Right renal pelvis (tissue), 4 donors: ENCODE results near the gene PTPRF. TPM values are rescaled to one million over a fixed set of nuclear protein-coding genes. Genes with fewer than 3 reads are reported as not detected.
A peak's percentile ranks its signal among the peaks of the same experiment; 100 is the strongest.
"Not testable (repeated sequence)": the region's sequence is repeated elsewhere in the genome, so short reads cannot be mapped to it uniquely, and the experiment has no call there.

Experiments used
- DNase-seq, 4 donors: peaks; one replicate each; pipeline ENCODE4 v3.0.0-alpha.2; 2013; ENCODE audit warnings: low read depth in 4 of 4, low spot score in 3 of 4, missing footprints in 1 of 4
- polyA plus RNA-seq, 4 donors: library from polyadenylated mRNA; unstranded; fragments of 120-200 nt; gene quantifications; one replicate each; pipeline ENCODE4 v1.2.1, GENCODE V29; 2013; ENCODE audit not compliant: insufficient read length in 4 of 4

The PTPRF gene
- polyA plus RNA-seq, 4 donors, result 203 to 222 (median 211) TPM

GRCh38 chr1:43536196-43536863 is 5.6 kb downstream of the PTPRF start:
- DNase-seq, result no peak

- no peak for DNase-seq
These were observed 6.2 kb downstream of the PTPRF start for GRCh38 chr1:43536864-43537358.

DNA sequence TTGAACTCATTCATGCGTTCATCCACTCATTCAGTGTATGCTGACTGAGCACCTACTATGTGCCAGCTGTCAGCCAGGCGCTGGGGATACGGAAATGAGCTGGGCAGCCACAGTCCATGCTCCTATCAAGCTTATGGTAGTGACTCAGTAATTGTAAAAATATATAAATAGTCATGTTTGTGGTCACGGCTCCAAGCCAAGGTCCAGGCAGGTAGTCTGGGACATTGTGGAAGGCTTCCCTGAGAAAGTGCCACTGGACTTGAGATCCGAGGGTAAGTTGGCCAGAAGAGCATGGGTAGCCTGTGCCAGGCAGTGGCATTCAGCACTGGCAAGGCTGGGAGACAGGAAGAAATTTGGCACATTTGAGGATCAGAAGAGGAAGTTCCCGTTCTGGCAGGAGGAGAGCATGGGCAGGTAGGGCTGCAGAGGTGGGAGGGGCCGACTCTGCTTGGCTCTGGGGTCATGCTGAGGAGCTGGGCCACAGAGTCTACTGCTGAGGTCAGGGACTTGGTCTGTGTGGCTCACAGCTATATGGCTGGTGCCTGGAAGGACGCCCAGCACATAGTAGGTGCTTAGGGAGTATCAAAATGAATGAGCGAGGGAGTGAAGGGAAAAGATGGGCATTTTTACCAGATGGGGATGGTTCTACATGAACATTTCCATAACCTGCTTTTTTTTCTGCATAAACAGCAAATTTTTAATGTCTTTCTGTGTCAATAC is 6.9 kb downstream of the PTPRF start:
- DNase-seq, result no peak

DNA sequence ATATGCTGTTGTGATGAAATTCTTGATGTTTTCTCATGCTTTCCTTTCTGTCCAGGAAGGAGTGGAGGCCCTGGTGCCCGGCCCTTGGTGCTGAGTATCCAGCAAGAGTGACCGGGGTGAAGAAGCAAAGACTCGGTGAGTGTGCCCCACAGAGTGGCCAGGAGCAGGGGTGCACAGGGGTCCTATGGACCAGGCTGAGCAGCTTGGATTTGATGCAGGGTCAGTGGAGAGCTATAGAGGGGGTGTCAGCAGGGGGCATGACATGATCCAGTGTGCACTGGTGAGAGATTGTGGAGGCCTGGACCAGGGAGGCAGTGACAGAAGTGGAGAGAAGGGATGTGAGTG is 7.4 kb downstream of the PTPRF start:
- no peak for DNase-seq

- DNase-seq, result no peak
These were observed 8.3 kb downstream of the PTPRF start for GRCh38 chr1:43538969-43539368.

- DNase-seq, result no peak
These were observed 9.2 kb downstream of the PTPRF start for GRCh38 chr1:43539726-43540434.

- no peak for DNase-seq
These were observed 10.0 kb downstream of the PTPRF start for GRCh38 chr1:43540653-43541071.

GRCh38 chr1:43541141-43541540 is 10.5 kb downstream of the PTPRF start:
- DNase-seq, result no peak

- no peak for DNase-seq
These were observed 11.2 kb downstream of the PTPRF start for GRCh38 chr1:43541721-43542401.

DNA sequence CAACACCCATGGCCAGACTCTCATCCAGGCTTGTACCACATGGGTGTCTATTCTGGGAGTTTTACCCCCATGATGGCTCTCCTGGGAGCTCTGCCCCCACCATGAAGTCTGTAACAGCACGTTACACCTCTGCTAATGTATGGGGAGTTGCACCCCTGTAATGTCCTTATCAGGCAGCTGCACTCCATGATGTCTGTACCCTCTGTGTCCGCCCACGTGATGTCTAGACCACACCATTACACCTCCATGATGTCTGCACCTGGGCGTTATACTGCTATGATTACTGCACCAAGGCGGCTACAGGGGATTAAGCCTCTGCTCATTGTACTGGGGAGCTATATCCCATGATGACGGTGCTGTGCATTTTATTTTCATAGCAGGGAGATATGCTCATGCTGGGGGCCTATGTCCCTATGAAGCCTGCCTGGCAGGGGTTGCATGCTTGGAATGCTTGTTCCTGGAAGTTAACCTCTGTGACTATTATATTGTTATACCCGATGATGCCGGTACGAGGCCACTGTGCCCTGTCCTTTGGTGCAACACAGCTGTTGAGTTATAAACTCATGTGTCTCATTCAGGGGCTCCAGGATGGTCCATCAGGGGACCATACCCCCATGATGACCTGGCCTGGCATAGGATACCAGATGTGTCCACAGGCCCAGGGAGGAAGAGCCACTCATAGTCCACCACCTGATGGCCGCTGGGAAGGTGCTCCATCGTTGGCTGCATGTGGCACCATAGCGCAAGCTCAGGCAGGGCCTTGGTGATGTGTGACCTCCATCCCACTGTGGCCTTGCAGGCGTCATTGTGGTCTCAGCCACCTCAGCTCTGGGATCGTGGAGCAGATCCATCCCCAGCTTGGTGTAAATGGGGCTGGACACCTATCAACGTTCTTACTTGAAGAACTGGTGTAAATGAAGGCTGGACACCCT is 12.1 kb downstream of the PTPRF start:
- DNase-seq, result no peak

GRCh38 chr1:43543567-43543966 is 12.9 kb downstream of the PTPRF start:
- no peak for DNase-seq

DNA sequence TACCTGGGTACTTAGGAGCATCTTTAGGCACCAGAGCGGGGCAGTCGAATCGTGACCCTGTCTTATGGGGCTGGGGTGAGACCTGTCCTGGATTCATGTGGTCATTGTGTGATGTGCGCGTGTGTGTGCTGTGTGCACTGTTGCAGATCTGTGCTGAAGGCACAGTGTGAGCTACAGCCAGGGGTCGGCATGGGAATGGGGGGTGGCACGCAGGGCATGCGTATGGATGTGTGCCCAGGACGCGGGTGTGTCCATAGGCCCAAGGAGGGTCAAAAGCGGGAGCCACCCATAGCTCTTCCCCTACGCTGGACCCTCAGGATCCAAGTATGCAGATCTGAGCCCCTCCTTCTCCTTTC is 14.6 kb downstream of the PTPRF start:
- no peak for DNase-seq

GRCh38 chr1:43545695-43546387 is 15.2 kb downstream of the PTPRF start:
- DNase-seq, result peak in 1 of 4 donors; percentile 80

- DNase-seq, result no peak
These were observed 15.9 kb downstream of the PTPRF start for GRCh38 chr1:43546388-43547100.

DNA sequence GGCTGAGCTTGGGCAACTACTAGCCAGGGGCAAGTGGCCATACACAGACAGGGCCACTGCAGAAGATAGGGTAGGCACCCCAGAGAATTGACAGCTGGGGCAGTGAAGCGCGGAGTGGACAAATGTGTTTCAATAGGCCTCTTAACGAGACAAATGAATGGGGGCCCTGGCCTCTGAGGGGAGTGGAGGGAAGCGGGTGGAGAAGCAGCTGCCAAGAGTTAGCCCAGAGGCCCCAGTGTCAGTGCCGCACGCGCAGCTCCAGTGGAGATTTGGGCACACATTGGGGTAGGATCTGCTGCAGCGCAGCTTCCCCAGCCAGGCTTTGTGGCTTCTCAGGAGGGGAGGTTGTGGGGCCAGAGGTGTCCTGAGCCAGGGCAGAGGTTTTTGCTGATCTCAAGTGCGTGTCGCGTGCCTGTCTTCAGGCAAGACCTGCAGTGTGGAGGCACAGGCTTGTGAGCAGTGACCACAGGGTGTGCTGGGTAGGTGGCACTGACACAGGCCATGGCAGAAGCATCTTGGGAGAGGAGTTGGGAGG is 16.9 kb downstream of the PTPRF start:
- no peak for DNase-seq

GRCh38 chr1:43548285-43549271 is 17.9 kb downstream of the PTPRF start:
- DNase-seq, result no peak

GRCh38 chr1:43549394-43549793 is 18.7 kb downstream of the PTPRF start:
- DNase-seq, result not testable (repeated sequence)
